SH-SY5Y (cell line): ENCODE measurements around the gene ABHD17C.

ENCODE experiments used
- GATA2 ChIP-seq: IDR thresholded peaks from 2 replicates; pipeline ENCODE4 v1.6.1; 2011; ENCODE audit warnings: mild to moderate bottlenecking, low read depth, low read length
- GATA3 ChIP-seq: IDR thresholded peaks from 2 replicates; pipeline ENCODE4 v1.6.1; 2011; ENCODE audit warnings: low read depth, mild to moderate bottlenecking, low read length, moderate library complexity

GRCh38 chr15:80703965-80704364 is 8.9 kb downstream of the ABHD17C start:
- no peak for TF ChIP-seq GATA3
- TF ChIP-seq GATA2: no peak
